Panc1 (cell line): Measurements from ENCODE around the gene TREX2. TPM values are rescaled to one million over a fixed set of nuclear protein-coding genes. Genes with fewer than 3 reads are reported as not detected.
A peak's percentile ranks its signal among the peaks of the same experiment; 100 is the strongest.

Experiments used
- ATAC-seq: fragments of 200-7000 bp; cut with Tn5 transposase; 2 replicates; pipeline ENCODE4 v1.9.1; 2020; ENCODE audit warnings: mild to moderate bottlenecking, moderate library complexity
- BruUV-seq: library from RNA; stranded (reverse); fragments of 400-500 nt; replicated peaks from 2 replicates; lab custom pipeline; 2021; lab: Mats Ljungman, UMichigan
- CTCF ChIA-PET: fragments of 300-600 bp; sonication (Branson Sonifier 250); formaldehyde crosslinking; loops from one replicate; lab custom pipeline; 2022; ENCODE audit warnings: antibody characterized with exemption; lab: Charles Lee
- POLR2A ChIA-PET: fragments of 300-600 bp; sonication (Branson Sonifier 250); formaldehyde crosslinking; loops from one replicate; lab custom pipeline; 2022; ENCODE audit warnings: antibody characterized with exemption; lab: Charles Lee
- DNase-seq: peaks from one replicate; pipeline ENCODE4 v3.0.0-alpha.2; 2010; ENCODE audit warnings: low read depth, low spot score
- H3K27ac ChIP-seq: 2 replicates; pipeline ENCODE4 v1.5.1; 2011; ENCODE audit warnings: mild to moderate bottlenecking, low read length, inconsistent platforms
- H3K27me3 ChIP-seq: fragments of 200-500 bp; sonication (Bioruptor generic); 2 replicates; pipeline ENCODE4 v1.6.0; 2014; ENCODE audit warnings: low read length, inconsistent platforms; ENCODE audit not compliant: control insufficient read depth, insufficient read depth
- H3K36me3 ChIP-seq: fragments of 200-500 bp; sonication (Bioruptor generic); 2 replicates; pipeline ENCODE4 v1.5.1; 2014; ENCODE audit warnings: inconsistent platforms, mild to moderate bottlenecking, low read length, moderate library complexity; ENCODE audit not compliant: control insufficient read depth, insufficient read depth
- H3K4me1 ChIP-seq: 2 replicates; pipeline ENCODE4 v1.5.1; 2011; ENCODE audit warnings: inconsistent platforms, mild to moderate bottlenecking, low read length, moderate library complexity; ENCODE audit not compliant: control insufficient read depth, insufficient read depth
- H3K4me3 ChIP-seq, 2 experiments: 2 replicates each; pipeline ENCODE4 v1.5.1; 2011 to 2012; ENCODE audit warnings: low read depth in 2 of 2, low read length in 2 of 2, mild to moderate bottlenecking in 2 of 2, inconsistent platforms in 1 of 2, moderate library complexity in 1 of 2
- H3K9me3 ChIP-seq: fragments of 200-500 bp; sonication (Bioruptor generic); 2 replicates; pipeline ENCODE4 v1.5.1; 2014; ENCODE audit warnings: low read depth, mild to moderate bottlenecking, inconsistent platforms, low read length, moderate library complexity; ENCODE audit not compliant: control insufficient read depth, insufficient read depth
- CTCF ChIP-seq: fragments of 450-650 bp; IDR thresholded peaks from 2 replicates; pipeline ENCODE4 v1.5.1; 2017; ENCODE audit warnings: mild to moderate bottlenecking
- POLR2AphosphoS5 ChIP-seq: IDR thresholded peaks from 2 replicates; pipeline ENCODE4 v1.6.1; 2012; ENCODE audit warnings: mild to moderate bottlenecking, low read depth, low read length, moderate library complexity
- REST ChIP-seq, 2 experiments: IDR thresholded peaks; 2 replicates each; pipeline ENCODE4 v1.6.1; 2011 to 2012; ENCODE audit warnings: low read depth in 2 of 2, control low read depth in 1 of 2, low read length in 1 of 2, mild to moderate bottlenecking in 1 of 2, moderate library complexity in 1 of 2; ENCODE audit not compliant: insufficient read depth in 1 of 2
- SIN3A ChIP-seq: IDR thresholded peaks from 2 replicates; pipeline ENCODE4 v1.6.1; 2012; ENCODE audit warnings: low read depth, mild to moderate bottlenecking, low read length, moderate library complexity, borderline replicate concordance; ENCODE audit not compliant: insufficient read depth
- TCF7L2 ChIP-seq: IDR thresholded peaks from 2 replicates; pipeline ENCODE4 v1.6.1; 2011; ENCODE audit warnings: mild to moderate bottlenecking, low read depth, low read length, inconsistent platforms
- in situ Hi-C: cut with HindIII; loops from 2 replicates; pipeline ENCODE4 v1.10.0; 2016; ENCODE audit warnings: low sequenced_read_pairs, low pct_unique_long_range_greater_than_20kb
- intact Hi-C: fragments of 100-400 bp; cut with micrococcal nuclease; formaldehyde crosslinking; loops from one replicate; pipeline ENCODE4 v1.10.0; 2022; ENCODE audit not compliant: unreplicated experiment
- total RNA-seq: library from RNA; stranded (reverse); gene quantifications from one replicate; pipeline ENCODE4 v1.2.1, GENCODE V29; 2021; ENCODE audit not compliant: unreplicated experiment

The TREX2 gene
- total RNA-seq, 1 experiment from 2014 or later: 2.4 TPM

- ChIA-PET CTCF (interaction anchor here (0.6 kb wide), 1 partner anchor 396 kb away, joined by 3 read pairs; no protein-coding TSS in a partner anchor), POLR2A (no interaction called here)
- H3K27ac ChIP-seq: no peak overlapping the region
- H3K4me3 ChIP-seq: no peak overlapping the region
- no peaks in the 10 kb centered on the region for H3K27me3 ChIP-seq
- no peaks in the 10 kb centered on the region for H3K4me1 ChIP-seq
- no peaks in the 10 kb centered on the region for H3K36me3 ChIP-seq
- BruUV-seq: no TSS peak
- intact Hi-C loops: no loop called here
- in situ Hi-C loops: no loop called here
- no peaks in the 10 kb centered on the region for H3K9me3 ChIP-seq
- DNase-seq (no peak), ATAC-seq (peak; percentile 31)
- TF ChIP-seq REST (IDR thresholded peaks at IDR 0.05; ENCODE audit: insufficient read depth in 1 of 2, low read depth in 2 of 2, low read length in 1 of 2): no peak
- TF ChIP-seq CTCF: no peak
- no peak for TF ChIP-seq TCF7L2
- no peak for TF ChIP-seq POLR2AphosphoS5
- no peak for TF ChIP-seq SIN3A
Observed at GRCh38 chrX:153443476-153444332, 2.2 kb downstream of the TREX2 start.

GRCh38 chrX:153442463-153442862 lies 3.4 kb downstream of the TREX2 start:
- Histone ChIP-seq H3K4me3 (no peak overlapping the region), H3K36me3 (no peaks in the 10 kb centered on the region), H3K9me3 (no peaks in the 10 kb centered on the region), H3K27me3 (no peaks in the 10 kb centered on the region), H3K4me1 (no peaks in the 10 kb centered on the region), H3K27ac (no peak overlapping the region)
- DNase-seq (no peak), ATAC-seq (no peak)
- in situ Hi-C loops: no loop called here
- BruUV-seq: no TSS peak
- ChIA-PET CTCF (no interaction called here), POLR2A (no interaction called here)
- intact Hi-C loops: no loop called here
- TF ChIP-seq CTCF (no peak), POLR2AphosphoS5 (no peak), TCF7L2 (no peak), REST (IDR thresholded peaks at IDR 0.05; ENCODE audit: insufficient read depth in 1 of 2, low read depth in 2 of 2, low read length in 1 of 2) (no peak), SIN3A (no peak)
